AG09309 (cell line): ENCODE measurements around the gene RELN.

Experiments used
- DNase-seq: peaks from one replicate; pipeline ENCODE4 v3.0.0-alpha.2; 2010; ENCODE audit warnings: low read depth
- H3K4me3 ChIP-seq: 2 replicates; pipeline ENCODE4 v1.5.1; 2011; ENCODE audit warnings: mild to moderate bottlenecking, low read depth, low read length, moderate library complexity; ENCODE audit not compliant: control insufficient read depth
- CTCF ChIP-seq: IDR thresholded peaks from 2 replicates; pipeline ENCODE4 v1.5.1; 2011; ENCODE audit warnings: mild to moderate bottlenecking, low read depth, low read length, inconsistent platforms; ENCODE audit not compliant: insufficient read depth, control insufficient read depth; ENCODE audit errors: missing control alignments

Gene RELN

DNA sequence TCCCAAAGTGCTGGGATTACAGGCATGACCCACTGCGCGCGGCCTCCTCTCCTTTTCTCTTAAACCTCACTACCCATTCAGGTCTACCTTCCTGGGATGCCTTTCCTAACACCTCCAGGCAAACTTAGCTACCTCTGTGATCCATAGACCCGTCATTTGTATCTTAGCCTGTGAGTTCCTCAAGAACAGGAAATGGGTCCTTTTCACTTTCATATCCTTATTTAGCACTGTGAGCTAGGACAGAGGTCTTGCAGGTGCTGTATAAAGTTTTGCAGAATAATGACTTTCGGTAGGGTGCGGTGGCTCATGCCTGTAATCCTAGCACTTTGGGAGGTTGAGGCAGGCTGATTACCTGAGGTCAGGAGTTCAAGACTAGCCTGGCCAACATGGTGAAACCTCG lies 215.7 kb downstream of the RELN start:
- DNase-seq, result no peak
- TF ChIP-seq CTCF, result no peak

DNA sequence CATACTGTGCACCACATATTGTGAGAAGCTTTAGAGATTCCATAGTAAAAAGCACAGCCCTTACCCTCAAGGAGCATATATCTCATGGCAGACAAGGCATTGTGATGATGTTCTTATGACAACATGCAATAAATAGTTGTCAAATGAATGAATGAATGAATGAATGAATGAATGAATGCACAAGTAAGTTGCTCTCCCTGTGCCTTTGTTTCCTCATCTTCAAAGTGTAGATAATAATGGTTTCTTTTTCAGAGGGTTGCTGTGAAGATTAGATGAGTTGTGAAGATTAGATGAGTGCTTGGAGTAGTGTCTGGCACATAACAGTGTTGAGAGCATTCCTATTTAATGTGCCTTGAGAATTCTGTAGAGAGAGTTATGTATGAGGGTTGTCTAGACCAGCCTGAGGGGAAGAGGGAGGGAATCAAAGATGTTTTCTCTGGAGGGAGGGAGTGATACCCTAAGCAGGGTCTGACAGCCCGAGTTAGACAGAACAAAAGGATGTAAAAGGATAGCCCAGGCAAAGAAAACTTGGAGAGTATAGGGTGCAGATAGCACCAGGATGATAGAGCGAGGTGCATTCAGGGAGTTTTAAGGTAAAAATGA lies 217.2 kb downstream of the RELN start:
- TF ChIP-seq CTCF, result no peak
- H3K4me3 ChIP-seq, result no peak overlapping the region
- no peak for DNase-seq

More for the DNA sequence above, 215.7 kb downstream of the RELN start:
- no peak overlapping the region for H3K4me3 ChIP-seq

DNA sequence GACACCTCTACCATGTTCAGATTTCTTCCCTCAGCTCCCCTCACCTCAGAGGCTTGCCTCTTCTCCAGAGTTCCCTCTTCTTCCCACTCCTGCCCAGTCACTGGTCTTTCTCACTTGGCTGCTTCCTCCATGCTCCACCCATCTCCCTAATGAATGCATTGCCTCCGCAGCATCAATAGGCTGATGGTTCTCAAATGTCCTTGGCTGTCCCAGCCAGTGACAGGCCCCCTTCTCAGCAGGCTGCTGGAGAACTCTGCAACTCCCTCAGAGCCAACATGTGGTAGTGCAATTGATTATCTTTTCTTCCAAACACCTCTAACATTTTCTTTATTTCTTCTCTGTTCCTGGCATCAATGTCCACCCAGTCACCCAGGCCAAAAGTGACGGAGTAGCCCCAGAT lies 218.2 kb downstream of the RELN start:
- TF ChIP-seq CTCF, result no peak
- no peak overlapping the region for H3K4me3 ChIP-seq
- DNase-seq, result no peak

GRCh38 chr7:103766660-103767059 lies 222.8 kb downstream of the RELN start:
- DNase-seq, result no peak
- no peak overlapping the region for H3K4me3 ChIP-seq
- no peak for TF ChIP-seq CTCF

- TF ChIP-seq CTCF, result no peak
- no peak for DNase-seq
- H3K4me3 ChIP-seq, result no peak overlapping the region
Observed at GRCh38 chr7:103765901-103766300, 223.6 kb downstream of the RELN start.

- no peak overlapping the region for H3K4me3 ChIP-seq
- TF ChIP-seq CTCF, result no peak
- no peak for DNase-seq
Observed at GRCh38 chr7:103764901-103765300, 224.6 kb downstream of the RELN start.

GRCh38 chr7:103762877-103763276 lies 226.6 kb downstream of the RELN start:
- no peak for DNase-seq
- TF ChIP-seq CTCF, result no peak

More at GRCh38 chr7:103762877-103763276, 226.6 kb downstream of the RELN start:
- H3K4me3 ChIP-seq, result no peak overlapping the region
